Measurements from ENCODE around the gene PDK3.

PDK3 gene

GRCh38 chrX:24464836-24465531 is at the start of gene PDK3:
PDK3 (plus strand) TSS chrX:24465286; CDS start chrX:24465456, 170 bp downstream.
- DNase-seq: peak; percentile 18

GRCh38 chrX:24415921-24416320 is 49.2 kb upstream of the PDK3 start:
- DNase-seq: no peak

GRCh38 chrX:24423960-24424359 is 41.1 kb upstream of the PDK3 start:
- DNase-seq: no peak

GRCh38 chrX:24424948-24425347 is 40.1 kb upstream of the PDK3 start:
- no peak for DNase-seq

- DNase-seq: no peak
Observed at GRCh38 chrX:24425806-24426205, 39.3 kb upstream of the PDK3 start.

- no peak for DNase-seq
Observed at GRCh38 chrX:24426340-24426913, 38.7 kb upstream of the PDK3 start.

- DNase-seq: no peak
Observed at GRCh38 chrX:24426921-24427746, 38.0 kb upstream of the PDK3 start.

- DNase-seq: no peak
Observed at GRCh38 chrX:24427747-24428019, 37.4 kb upstream of the PDK3 start.

- no peak for DNase-seq
Observed at GRCh38 chrX:24428516-24428915, 36.6 kb upstream of the PDK3 start.

- DNase-seq: no peak
Observed at GRCh38 chrX:24435060-24435459, 30.0 kb upstream of the PDK3 start.

GRCh38 chrX:24443918-24444317 is 21.2 kb upstream of the PDK3 start:
- no peak for DNase-seq

- no peak for DNase-seq
Observed at GRCh38 chrX:24444645-24445044, 20.4 kb upstream of the PDK3 start.

- DNase-seq: no peak
Observed at GRCh38 chrX:24448762-24449250, 16.3 kb upstream of the PDK3 start.

- DNase-seq: no peak
Observed at GRCh38 chrX:24463077-24463476, 2.0 kb upstream of the PDK3 start.

- DNase-seq: no peak
Observed at GRCh38 chrX:24464498-24464835, 619 bp upstream of the PDK3 start.

GRCh38 chrX:24465532-24465865 is 413 bp downstream of the PDK3 start:
- DNase-seq: no peak

- no peak for DNase-seq
Observed at GRCh38 chrX:24466025-24466424, 939 bp downstream of the PDK3 start.

- DNase-seq: no peak
Observed at GRCh38 chrX:24468245-24468644, 3.2 kb downstream of the PDK3 start.

- no peak for DNase-seq
Observed at GRCh38 chrX:24471808-24472207, 6.7 kb downstream of the PDK3 start.

GRCh38 chrX:24475480-24475879 is 10.4 kb downstream of the PDK3 start:
- no peak for DNase-seq

- DNase-seq: no peak
Observed at GRCh38 chrX:24478509-24478908, 13.4 kb downstream of the PDK3 start.

GRCh38 chrX:24479924-24480323 is 14.8 kb downstream of the PDK3 start:
- DNase-seq: peak; percentile 29

- DNase-seq: no peak
Observed at GRCh38 chrX:24480400-24480865, 15.3 kb downstream of the PDK3 start.

- DNase-seq: no peak
Observed at GRCh38 chrX:24482823-24483415, 17.8 kb downstream of the PDK3 start.
